Mesendoderm (in vitro differentiated cells): ENCODE results near the gene PSTPIP2.
A peak's percentile ranks its signal among the peaks of the same experiment; 100 is the strongest.

ENCODE experiments used
- DNase-seq: peaks from one replicate; pipeline ENCODE4 v3.0.0; 2013
- H2AK5ac ChIP-seq: 2 replicates; pipeline ENCODE4 v1.6.1; 2013; ENCODE audit warnings: low read length, inconsistent platforms
- H2BK120ac ChIP-seq: 2 replicates; pipeline ENCODE4 v1.6.1; 2013; ENCODE audit warnings: low read depth, mild to moderate bottlenecking, low read length, moderate library complexity, mixed read lengths
- H2BK15ac ChIP-seq: replicated peaks from 2 replicates; pipeline ENCODE4 v1.6.1; 2013; ENCODE audit warnings: low read depth, mild to moderate bottlenecking, moderate library complexity
- H2BK5ac ChIP-seq: 2 replicates; pipeline ENCODE4 v1.6.1; 2013; ENCODE audit warnings: low read length, inconsistent platforms
- H3K18ac ChIP-seq: 2 replicates; pipeline ENCODE4 v1.6.1; 2013; ENCODE audit warnings: mild to moderate bottlenecking, low read length, mixed read lengths
- H3K23ac ChIP-seq: one replicate; pipeline ENCODE4 v1.6.1; 2013; ENCODE audit warnings: low read length
- H3K27ac ChIP-seq: 2 replicates; pipeline ENCODE4 v1.5.1; 2013; ENCODE audit warnings: low read depth, mild to moderate bottlenecking, inconsistent platforms, low read length, moderate library complexity
- H3K27me3 ChIP-seq: 2 replicates; pipeline ENCODE4 v1.6.1; 2013; ENCODE audit warnings: low read length, control low read depth, mild to moderate bottlenecking, inconsistent platforms; ENCODE audit not compliant: insufficient read depth, poor library complexity
- H3K36me3 ChIP-seq: 2 replicates; pipeline ENCODE4 v1.6.1; 2013; ENCODE audit warnings: low read length, inconsistent platforms; ENCODE audit not compliant: control insufficient read depth, insufficient read depth
- H3K4ac ChIP-seq: one replicate; pipeline ENCODE4 v1.6.1; 2013; ENCODE audit warnings: low read depth, mild to moderate bottlenecking, low read length, moderate library complexity
- H3K4me1 ChIP-seq: 2 replicates; pipeline ENCODE4 v1.6.1; 2013; ENCODE audit warnings: low read depth, low read length, inconsistent platforms; ENCODE audit not compliant: control insufficient read depth
- H3K4me2 ChIP-seq: 2 replicates; pipeline ENCODE4 v1.6.1; 2013; ENCODE audit warnings: low read length
- H3K4me3 ChIP-seq: 2 replicates; pipeline ENCODE4 v1.5.1; 2013; ENCODE audit warnings: mild to moderate bottlenecking, low read length
- H3K56ac ChIP-seq: one replicate; pipeline ENCODE4 v1.6.1; 2013; ENCODE audit warnings: low read length
- H3K79me1 ChIP-seq: 2 replicates; pipeline ENCODE4 v1.6.1; 2013; ENCODE audit warnings: low read length, inconsistent platforms
- H3K79me2 ChIP-seq: 2 replicates; pipeline ENCODE4 v1.6.1; 2013; ENCODE audit warnings: mild to moderate bottlenecking, low read length; ENCODE audit not compliant: control insufficient read depth, insufficient read depth
- H3K9ac ChIP-seq: 2 replicates; pipeline ENCODE4 v1.6.1; 2013; ENCODE audit warnings: low read length, inconsistent platforms
- H4K5ac ChIP-seq: one replicate; pipeline ENCODE4 v1.6.1; 2013; ENCODE audit warnings: low read length
- H4K8ac ChIP-seq: one replicate; pipeline ENCODE4 v1.6.1; 2013; ENCODE audit warnings: low read depth, mild to moderate bottlenecking, control low read depth, low read length, moderate library complexity
- WGBS: extraction: QIAGEN DNeasy Blood & Tissue Kit; methylation state at CpG from one replicate; pipeline ENCODE4 v1.1.7; 2013; ENCODE audit warnings: low lambda C conversion rate, missing lambda C conversion rate; ENCODE audit not compliant: insufficient coverage; ENCODE audit errors: extremely low coverage; 5-methylcytosine and 5-hydroxymethylcytosine counted together

PSTPIP2 gene

DNA sequence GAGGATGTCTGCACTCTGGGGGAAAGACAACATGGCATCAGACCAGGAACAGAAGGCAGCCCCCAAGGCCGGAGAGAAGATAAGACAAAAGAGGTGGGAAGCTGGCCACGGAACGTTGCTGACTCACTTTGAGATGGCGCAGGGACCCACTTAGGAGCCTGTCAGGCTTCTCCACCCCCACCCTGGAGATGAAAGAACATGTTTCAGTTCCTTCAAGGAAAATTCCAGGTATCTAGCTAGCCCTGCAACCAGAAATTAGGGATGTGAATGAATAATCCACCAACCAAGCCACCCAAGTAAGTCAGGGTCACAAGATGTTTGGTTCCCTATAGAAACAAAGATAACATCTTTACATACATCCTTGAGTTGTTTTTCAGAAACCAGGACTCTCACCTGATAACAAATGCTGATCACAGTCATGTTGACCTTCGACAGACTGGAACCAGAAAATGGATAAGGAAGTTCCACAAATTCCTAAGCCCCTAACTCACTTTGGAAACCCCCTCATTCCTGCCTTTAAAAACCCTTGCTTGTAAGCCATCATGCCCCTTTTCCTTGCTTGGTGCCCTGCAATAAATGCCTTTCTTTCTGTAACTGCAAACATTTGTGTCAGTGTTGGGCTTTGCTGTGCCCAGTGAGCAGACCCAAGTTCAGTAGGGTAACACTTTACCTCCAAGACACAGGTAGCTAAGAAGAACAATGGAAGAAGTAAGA lies 31.9 kb downstream of the PSTPIP2 start:
- Histone ChIP-seq H4K8ac (no peak overlapping the region), H2AK5ac (no peak overlapping the region), H3K9ac (no peak overlapping the region), H2BK5ac (peak overlapping the region; percentile 83), H2BK120ac (no peak overlapping the region), H3K4me3 (no peak overlapping the region), H3K56ac (peak overlapping the region; percentile 19), H3K27me3 (no peaks in the 10 kb centered on the region), H3K4me2 (no peak overlapping the region), H4K5ac (no peak overlapping the region), H3K79me2 (no peaks in the 10 kb centered on the region), H3K36me3 (no peaks in the 10 kb centered on the region), H3K4me1 (peaks cover 10% of the 10 kb centered on the region), H3K4ac (peak overlapping the region; percentile 43), H3K18ac (no peak overlapping the region), H2BK15ac (no peak overlapping the region), H3K27ac (peak overlapping the region; percentile 60), H3K79me1 (no peaks in the 10 kb centered on the region), H3K23ac (no peak overlapping the region)
- DNase-seq: peak; percentile 93
- WGBS: no CpG with 5 or more reads among the region's 5 CpGs

GRCh38 chr18:46037512-46038305 lies 34.4 kb downstream of the PSTPIP2 start:
- Histone ChIP-seq H4K8ac (no peak overlapping the region), H3K18ac (no peak overlapping the region), H3K4me3 (no peak overlapping the region), H3K4me1 (peaks cover 10% of the 10 kb centered on the region), H2AK5ac (no peak overlapping the region), H2BK120ac (no peak overlapping the region), H3K9ac (no peak overlapping the region), H4K5ac (no peak overlapping the region), H3K4ac (no peak overlapping the region), H2BK5ac (no peak overlapping the region), H3K4me2 (no peak overlapping the region), H2BK15ac (no peak overlapping the region), H3K56ac (no peak overlapping the region), H3K79me1 (no peaks in the 10 kb centered on the region), H3K79me2 (no peaks in the 10 kb centered on the region), H3K23ac (no peak overlapping the region), H3K27ac (no peak overlapping the region), H3K36me3 (no peaks in the 10 kb centered on the region), H3K27me3 (no peaks in the 10 kb centered on the region)
- WGBS: 100% methylated on average over 2 of the region's 9 CpGs
- no peak for DNase-seq

DNA sequence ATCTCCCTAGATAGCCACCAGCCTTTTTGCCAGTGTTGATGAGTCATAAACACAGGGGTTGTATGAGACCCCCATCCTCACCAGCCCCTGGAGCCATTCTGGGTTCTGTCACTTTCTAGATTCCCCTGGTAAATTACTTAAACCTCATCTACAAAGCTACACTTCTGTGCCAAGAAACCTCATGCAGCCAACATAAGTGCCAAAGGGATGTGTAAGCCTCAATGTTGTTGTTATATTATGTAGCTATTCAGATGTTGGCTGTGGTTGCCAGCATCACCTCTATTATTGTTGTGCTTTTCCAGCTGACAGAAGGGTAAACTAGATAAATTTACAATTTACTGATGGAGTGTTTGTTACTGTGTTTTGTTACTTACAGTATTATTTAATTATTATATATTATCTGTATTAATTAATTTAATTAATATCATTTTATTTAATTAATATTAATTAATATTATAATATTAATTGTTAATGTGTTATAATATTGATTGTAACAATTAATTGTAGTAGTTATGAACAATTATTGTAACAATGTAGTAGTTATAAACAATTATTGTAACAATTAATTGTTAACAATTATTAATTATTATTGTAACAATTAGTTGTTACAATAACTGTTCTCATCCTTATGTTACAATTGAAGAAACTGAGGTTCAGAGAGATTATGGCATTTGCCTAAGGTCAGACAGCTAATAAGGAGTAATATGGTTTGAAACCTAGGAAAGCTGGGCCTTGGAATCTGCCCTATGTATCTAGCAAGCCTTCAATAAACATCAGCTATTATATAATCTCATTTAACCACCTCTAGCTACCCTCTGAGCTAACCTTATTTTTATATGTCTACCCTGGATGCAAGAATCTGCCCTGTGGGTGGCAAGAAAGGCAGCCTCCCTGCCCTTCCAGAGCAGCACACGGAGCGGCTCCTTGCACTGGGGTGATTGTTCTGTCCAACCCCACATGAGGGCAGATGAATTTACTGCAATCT lies 36.1 kb downstream of the PSTPIP2 start:
- Histone ChIP-seq H3K23ac (no peak overlapping the region), H3K27me3 (no peaks in the 10 kb centered on the region)
- no CpG with 5 or more reads among the region's 2 CpGs for WGBS

GRCh38 chr18:46034230-46034629 lies 37.8 kb downstream of the PSTPIP2 start:
- H3K36me3 ChIP-seq: no peaks in the 10 kb centered on the region

More for the DNA sequence above, 36.1 kb downstream of the PSTPIP2 start:
- H3K56ac ChIP-seq: no peak overlapping the region
- no peak overlapping the region for H2BK5ac ChIP-seq
- H3K4ac ChIP-seq: no peak overlapping the region
- H3K27ac ChIP-seq: no peak overlapping the region
- H3K18ac ChIP-seq: no peak overlapping the region
- no peak overlapping the region for H3K9ac ChIP-seq
- H3K36me3 ChIP-seq: no peaks in the 10 kb centered on the region
- no peak for DNase-seq
- H4K8ac ChIP-seq: no peak overlapping the region
- H2BK15ac ChIP-seq: no peak overlapping the region
- H3K4me3 ChIP-seq: no peak overlapping the region
- no peak overlapping the region for H4K5ac ChIP-seq
- no peak overlapping the region for H2AK5ac ChIP-seq
- H2BK120ac ChIP-seq: no peak overlapping the region
- H3K79me1 ChIP-seq: no peaks in the 10 kb centered on the region
- no peak overlapping the region for H3K4me2 ChIP-seq
- peaks cover 10% of the 10 kb centered on the region for H3K4me1 ChIP-seq
- no peaks in the 10 kb centered on the region for H3K79me2 ChIP-seq

GRCh38 chr18:46031741-46032140 lies 40.3 kb downstream of the PSTPIP2 start:
- Histone ChIP-seq H3K56ac (no peak overlapping the region), H3K27me3 (peaks cover 12% of the 10 kb centered on the region), H3K4me2 (no peak overlapping the region), H4K5ac (no peak overlapping the region), H3K4me1 (no peaks in the 10 kb centered on the region), H3K27ac (no peak overlapping the region), H2AK5ac (no peak overlapping the region), H3K79me1 (no peaks in the 10 kb centered on the region), H3K23ac (no peak overlapping the region), H3K9ac (no peak overlapping the region), H2BK5ac (no peak overlapping the region), H3K18ac (no peak overlapping the region), H3K4me3 (no peak overlapping the region), H3K4ac (no peak overlapping the region), H4K8ac (no peak overlapping the region), H3K79me2 (no peaks in the 10 kb centered on the region), H3K36me3 (no peaks in the 10 kb centered on the region), H2BK15ac (no peak overlapping the region), H2BK120ac (no peak overlapping the region)
- DNase-seq: no peak
- WGBS: no CpG with 5 or more reads among the region's 4 CpGs

More at GRCh38 chr18:46034230-46034629, 37.8 kb downstream of the PSTPIP2 start:
- Histone ChIP-seq H2BK120ac (no peak overlapping the region), H3K18ac (no peak overlapping the region), H4K5ac (no peak overlapping the region), H3K4ac (no peak overlapping the region), H2AK5ac (no peak overlapping the region), H3K79me2 (no peaks in the 10 kb centered on the region), H3K4me1 (no peaks in the 10 kb centered on the region), H3K4me3 (no peak overlapping the region), H3K27ac (no peak overlapping the region), H3K9ac (no peak overlapping the region), H4K8ac (no peak overlapping the region), H3K4me2 (no peak overlapping the region), H2BK5ac (no peak overlapping the region), H3K79me1 (no peaks in the 10 kb centered on the region), H3K23ac (no peak overlapping the region), H3K27me3 (peaks cover 3% of the 10 kb centered on the region), H3K56ac (no peak overlapping the region), H2BK15ac (no peak overlapping the region)
- DNase-seq: no peak
- WGBS: no CpG with 5 or more reads among the region's 1 CpG
